ENCODE measurements around the gene CELSR1. TPM values are rescaled to one million over a fixed set of nuclear protein-coding genes. Genes with fewer than 3 reads are reported as not detected.

The CELSR1 gene
- total RNA-seq, 2 donors from 2014 or later, result 24.2 to 38.2 TPM

DNA sequence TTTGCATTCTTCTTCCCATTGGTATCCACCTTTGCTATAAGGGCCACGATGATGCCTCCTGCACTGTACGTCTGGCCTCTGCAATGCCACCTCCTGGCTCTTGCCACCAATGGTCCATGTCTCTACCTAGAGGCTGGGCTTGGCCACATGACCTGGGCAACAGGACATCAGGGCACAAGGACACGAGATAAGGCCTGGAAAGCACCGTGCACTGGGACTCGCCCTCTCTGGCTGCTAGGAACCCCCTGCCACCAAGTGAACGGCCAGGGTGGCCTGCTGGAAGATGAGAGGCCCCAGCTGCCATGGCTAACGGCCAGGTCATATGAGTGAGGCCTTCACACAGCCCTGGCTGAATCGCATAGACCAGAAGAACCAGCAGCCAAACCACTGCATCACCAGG lies 114.5 kb downstream of the CELSR1 start:
- Histone ChIP-seq H3K27ac (no peak overlapping the region), H3K4me1 (replicated peaks) (no peaks in the 10 kb centered on the region), H3K36me3 (no peaks in the 10 kb centered on the region), H3K9me3 (no peaks in the 10 kb centered on the region), H3K4me3 (no peak overlapping the region), H3K27me3 (replicated peaks; ENCODE audit: insufficient read depth) (no peaks in the 10 kb centered on the region)
- 75% methylated on average over 8 of the region's 8 CpGs for WGBS
- DNase-seq (ENCODE audit: low spot score), result no peak
- intact Hi-C loops (cut with DNase I), result no loop called here
- TF ChIP-seq, protein P1, sequence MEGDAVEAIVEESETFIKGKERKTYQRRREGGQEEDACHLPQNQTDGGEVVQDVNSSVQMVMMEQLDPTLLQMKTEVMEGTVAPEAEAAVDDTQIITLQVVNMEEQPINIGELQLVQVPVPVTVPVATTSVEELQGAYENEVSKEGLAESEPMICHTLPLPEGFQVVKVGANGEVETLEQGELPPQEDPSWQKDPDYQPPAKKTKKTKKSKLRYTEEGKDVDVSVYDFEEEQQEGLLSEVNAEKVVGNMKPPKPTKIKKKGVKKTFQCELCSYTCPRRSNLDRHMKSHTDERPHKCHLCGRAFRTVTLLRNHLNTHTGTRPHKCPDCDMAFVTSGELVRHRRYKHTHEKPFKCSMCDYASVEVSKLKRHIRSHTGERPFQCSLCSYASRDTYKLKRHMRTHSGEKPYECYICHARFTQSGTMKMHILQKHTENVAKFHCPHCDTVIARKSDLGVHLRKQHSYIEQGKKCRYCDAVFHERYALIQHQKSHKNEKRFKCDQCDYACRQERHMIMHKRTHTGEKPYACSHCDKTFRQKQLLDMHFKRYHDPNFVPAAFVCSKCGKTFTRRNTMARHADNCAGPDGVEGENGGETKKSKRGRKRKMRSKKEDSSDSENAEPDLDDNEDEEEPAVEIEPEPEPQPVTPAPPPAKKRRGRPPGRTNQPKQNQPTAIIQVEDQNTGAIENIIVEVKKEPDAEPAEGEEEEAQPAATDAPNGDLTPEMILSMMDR (IDR thresholded peaks at IDR 0.05), result no peak
- no peak for TF ChIP-seq POLR2AphosphoS5 (IDR thresholded peaks at IDR 0.05)
- TF ChIP-seq POLR2A (IDR thresholded peaks at IDR 0.05), result no peak

DNA sequence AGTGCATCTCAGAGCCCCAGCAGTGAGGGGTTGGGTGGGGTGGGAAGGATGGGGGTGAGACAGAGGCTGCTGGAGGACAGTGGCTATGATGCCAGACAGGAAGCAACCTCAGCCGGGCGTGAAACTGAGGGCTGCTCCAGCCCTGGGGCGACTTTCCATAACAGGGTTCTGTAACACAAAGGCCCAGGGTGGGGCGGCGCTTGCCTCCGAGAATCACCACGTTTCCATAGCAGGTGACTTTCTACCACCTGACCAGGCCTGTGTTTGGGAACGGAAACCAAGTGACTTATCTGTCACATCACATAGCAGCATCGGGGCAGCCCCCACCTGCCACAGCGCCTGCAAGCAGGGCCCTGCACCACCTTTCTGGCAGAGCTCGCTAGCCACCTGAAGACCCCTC lies 116.2 kb downstream of the CELSR1 start:
- no peaks in the 10 kb centered on the region for H3K4me1 ChIP-seq (replicated peaks)
- no peaks in the 10 kb centered on the region for H3K36me3 ChIP-seq
- no peaks in the 10 kb centered on the region for H3K9me3 ChIP-seq
- intact Hi-C loops (cut with DNase I), result no loop called here
- TF ChIP-seq POLR2A (IDR thresholded peaks at IDR 0.05) (no peak), POLR2AphosphoS5 (IDR thresholded peaks at IDR 0.05) (no peak)
- TF ChIP-seq, protein P1 (IDR thresholded peaks at IDR 0.05), result no peak
- DNase-seq (ENCODE audit: low spot score), result no peak
- H3K27me3 ChIP-seq (replicated peaks; ENCODE audit: insufficient read depth), result no peaks in the 10 kb centered on the region
- WGBS, result 60% methylated on average over 10 of the region's 11 CpGs
- no peak overlapping the region for H3K4me3 ChIP-seq
- H3K27ac ChIP-seq, result no peak overlapping the region

DNA sequence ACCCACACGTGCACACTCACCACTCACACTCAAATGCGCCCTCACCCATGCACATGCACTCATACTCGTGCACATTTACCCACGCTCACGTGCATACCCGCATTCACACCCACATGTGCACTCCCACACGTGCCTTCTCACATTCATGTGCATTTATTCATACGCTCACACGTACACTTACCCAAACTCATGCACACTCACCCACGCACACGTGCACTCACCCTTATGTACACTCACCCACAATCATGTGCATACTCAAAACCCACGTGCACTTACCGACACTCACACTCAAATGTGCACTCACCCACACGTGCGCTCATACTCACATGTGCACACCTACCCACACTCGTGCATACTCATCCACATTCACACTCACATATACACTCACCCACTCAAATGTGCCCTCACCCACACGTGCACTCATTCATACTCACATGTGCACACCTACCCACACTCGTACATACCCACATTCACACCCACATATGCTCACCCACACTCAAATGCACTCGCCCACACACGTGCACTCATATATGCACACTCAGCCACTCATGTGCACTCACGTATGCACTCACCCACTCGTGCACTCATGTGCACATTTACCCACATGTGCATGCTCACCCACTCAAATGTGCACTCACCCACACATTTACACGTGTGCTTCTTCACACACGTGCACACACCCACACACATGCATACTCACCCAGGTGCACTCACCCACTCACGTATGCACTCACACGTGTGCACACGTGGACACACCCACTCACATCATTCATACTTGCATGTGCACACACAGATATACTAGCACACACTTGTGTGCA lies 117.5 kb downstream of the CELSR1 start:
- TF ChIP-seq POLR2A (IDR thresholded peaks at IDR 0.05), result no peak
- no peak for TF ChIP-seq POLR2AphosphoS5 (IDR thresholded peaks at IDR 0.05)
- TF ChIP-seq, protein P1 (IDR thresholded peaks at IDR 0.05), result no peak
- DNase-seq (ENCODE audit: low spot score), result no peak
- H3K4me1 ChIP-seq (replicated peaks), result no peaks in the 10 kb centered on the region
- intact Hi-C loops (cut with DNase I), result no loop called here
- no peaks in the 10 kb centered on the region for H3K27me3 ChIP-seq (replicated peaks; ENCODE audit: insufficient read depth)
- WGBS, result 95% methylated on average over 27 of the region's 27 CpGs
- no peak overlapping the region for H3K27ac ChIP-seq
- no peaks in the 10 kb centered on the region for H3K36me3 ChIP-seq
- no peaks in the 10 kb centered on the region for H3K9me3 ChIP-seq
- H3K4me3 ChIP-seq, result no peak overlapping the region

DNA sequence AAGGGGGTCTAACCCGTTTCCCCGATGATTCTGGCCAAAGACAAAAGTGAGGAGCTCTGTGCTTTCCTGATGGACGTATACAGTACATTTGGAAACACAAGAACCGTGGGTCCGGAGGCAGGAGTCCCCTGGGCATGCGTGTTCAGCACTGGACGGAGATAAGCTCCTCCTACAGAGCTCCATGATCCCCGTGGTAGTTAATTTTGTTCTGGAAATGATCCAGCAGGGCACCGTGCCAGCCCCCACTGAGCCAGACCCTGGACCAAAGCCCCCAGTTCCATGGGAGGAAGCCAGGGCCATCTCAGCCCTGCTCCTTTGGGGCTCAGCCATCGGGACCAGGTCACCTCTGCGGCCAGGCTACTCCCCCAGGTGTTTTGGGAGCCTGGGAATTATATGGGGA lies 118.6 kb downstream of the CELSR1 start:
- no peak for TF ChIP-seq POLR2A (IDR thresholded peaks at IDR 0.05)
- no peak for TF ChIP-seq POLR2AphosphoS5 (IDR thresholded peaks at IDR 0.05)
- TF ChIP-seq, protein P1 (IDR thresholded peaks at IDR 0.05), result no peak
- intact Hi-C loops (cut with DNase I), result no loop called here
- H3K9me3 ChIP-seq, result no peaks in the 10 kb centered on the region
- H3K36me3 ChIP-seq, result no peaks in the 10 kb centered on the region
- H3K27ac ChIP-seq, result no peak overlapping the region
- 58% methylated on average over 10 of the region's 11 CpGs for WGBS
- H3K4me3 ChIP-seq, result no peak overlapping the region
- DNase-seq (ENCODE audit: low spot score), result no peak
- H3K4me1 ChIP-seq (replicated peaks), result no peaks in the 10 kb centered on the region
- no peaks in the 10 kb centered on the region for H3K27me3 ChIP-seq (replicated peaks; ENCODE audit: insufficient read depth)

DNA sequence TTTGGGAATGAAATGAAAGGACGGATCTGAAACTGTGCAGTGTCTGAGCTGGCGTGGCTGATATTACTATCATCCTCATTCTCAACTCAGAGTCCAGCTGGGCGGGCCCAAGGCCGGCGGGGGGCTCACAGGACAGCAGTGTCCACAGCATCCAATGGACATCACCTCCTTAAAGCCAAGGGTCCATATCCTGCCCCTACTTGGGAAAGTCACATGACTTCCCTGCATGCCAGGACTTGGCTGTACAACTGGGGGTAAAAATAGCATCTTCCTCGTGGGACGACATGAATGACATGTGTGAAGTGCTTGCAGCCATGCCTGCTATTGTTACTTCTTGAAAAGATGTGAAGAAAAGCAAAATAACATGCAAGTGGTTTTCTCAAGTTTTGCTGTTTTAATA lies 119.7 kb downstream of the CELSR1 start:
- Histone ChIP-seq H3K27me3 (replicated peaks; ENCODE audit: insufficient read depth) (no peaks in the 10 kb centered on the region), H3K27ac (no peak overlapping the region), H3K4me1 (replicated peaks) (peaks cover 4% of the 10 kb centered on the region), H3K4me3 (no peak overlapping the region), H3K36me3 (no peaks in the 10 kb centered on the region), H3K9me3 (no peaks in the 10 kb centered on the region)
- DNase-seq (ENCODE audit: low spot score), result no peak
- no peak for TF ChIP-seq POLR2AphosphoS5 (IDR thresholded peaks at IDR 0.05)
- TF ChIP-seq POLR2A (IDR thresholded peaks at IDR 0.05), result no peak
- TF ChIP-seq, protein P1 (IDR thresholded peaks at IDR 0.05), result no peak
- 72% methylated on average over 7 of the region's 7 CpGs for WGBS
- intact Hi-C loops (cut with DNase I), result no loop called here
